Glomerular visceral epithelial cell (primary cell): ENCODE results near the gene RSAD1.

Source experiments
- DNase-seq: peaks from one replicate; pipeline ENCODE4 v3.0.0-alpha.2; 2016; ENCODE audit errors: extremely low spot score

RSAD1 gene

DNA sequence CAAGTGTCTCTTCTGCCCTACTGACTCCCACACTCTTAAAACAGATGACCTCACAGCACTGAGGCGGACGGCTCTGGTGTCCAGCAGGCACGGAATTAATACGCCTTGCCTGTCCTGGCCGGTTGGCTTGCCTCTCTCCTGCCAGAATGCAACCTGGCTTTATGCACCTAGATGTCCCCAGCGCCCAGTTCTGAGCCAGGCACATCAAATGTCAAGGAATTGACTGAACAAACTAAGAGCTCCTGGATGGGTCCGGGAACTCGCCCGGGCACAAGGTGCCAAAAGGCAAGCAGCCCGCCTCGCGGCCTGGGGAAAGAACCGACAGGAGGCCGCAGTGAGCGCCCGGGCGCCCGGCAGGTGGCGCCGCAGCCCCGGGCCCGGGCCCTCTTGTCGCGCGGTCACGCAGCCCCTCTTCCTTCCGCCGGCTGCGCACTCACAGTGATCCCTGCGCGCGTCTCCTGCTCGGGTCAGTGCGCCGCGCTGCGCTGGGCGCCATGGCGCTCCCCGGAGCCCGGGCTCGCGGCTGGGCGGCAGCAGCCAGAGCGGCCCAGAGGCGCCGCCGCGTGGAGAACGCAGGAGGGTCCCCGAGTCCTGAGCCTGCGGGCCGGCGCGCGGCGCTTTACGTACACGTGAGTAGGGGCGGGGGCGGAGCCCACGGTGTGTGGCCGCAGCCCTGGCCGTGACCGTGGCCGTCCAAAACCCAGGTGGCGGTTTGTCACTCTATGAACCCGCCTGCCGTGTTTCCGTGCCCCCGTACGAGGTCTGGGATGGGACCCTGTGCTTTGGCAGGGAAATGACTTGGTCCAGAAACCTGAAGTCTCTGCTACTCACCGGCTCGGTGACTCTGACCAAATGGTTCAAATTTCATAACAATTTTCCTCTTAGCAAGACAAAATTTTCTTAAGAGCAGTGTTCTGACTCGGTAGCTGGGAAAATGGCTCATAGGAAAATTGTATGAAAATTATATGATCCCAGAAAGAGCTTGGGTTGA lies at the start of gene RSAD1:
TSS of gene RSAD1 (plus strand) at position 470 of the 991 bp plus-strand sequence. CDS start at position 495, 25 bp downstream.
- peak; percentile 92 for DNase-seq

DNA sequence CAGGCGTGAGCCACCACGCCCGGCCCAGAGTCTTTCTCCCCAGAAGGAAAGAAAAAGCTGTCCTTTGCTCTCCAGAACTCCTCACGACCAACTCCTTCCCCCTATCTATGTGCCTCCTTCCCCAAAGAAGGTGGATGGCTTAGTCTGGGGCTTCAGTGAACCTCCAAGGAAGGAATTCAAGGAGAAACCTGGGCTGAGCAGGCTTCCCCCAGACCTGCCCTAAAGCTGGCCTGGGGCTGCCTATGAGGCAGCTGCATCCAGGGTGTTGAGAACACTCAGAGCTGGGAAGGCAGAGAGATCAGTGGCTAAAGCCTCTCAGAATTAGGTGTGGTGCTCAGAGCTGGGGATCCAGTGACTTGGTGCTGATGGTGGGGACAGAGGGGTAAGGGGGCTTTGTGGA lies 48.9 kb upstream of the RSAD1 start:
- no peak for DNase-seq

DNA sequence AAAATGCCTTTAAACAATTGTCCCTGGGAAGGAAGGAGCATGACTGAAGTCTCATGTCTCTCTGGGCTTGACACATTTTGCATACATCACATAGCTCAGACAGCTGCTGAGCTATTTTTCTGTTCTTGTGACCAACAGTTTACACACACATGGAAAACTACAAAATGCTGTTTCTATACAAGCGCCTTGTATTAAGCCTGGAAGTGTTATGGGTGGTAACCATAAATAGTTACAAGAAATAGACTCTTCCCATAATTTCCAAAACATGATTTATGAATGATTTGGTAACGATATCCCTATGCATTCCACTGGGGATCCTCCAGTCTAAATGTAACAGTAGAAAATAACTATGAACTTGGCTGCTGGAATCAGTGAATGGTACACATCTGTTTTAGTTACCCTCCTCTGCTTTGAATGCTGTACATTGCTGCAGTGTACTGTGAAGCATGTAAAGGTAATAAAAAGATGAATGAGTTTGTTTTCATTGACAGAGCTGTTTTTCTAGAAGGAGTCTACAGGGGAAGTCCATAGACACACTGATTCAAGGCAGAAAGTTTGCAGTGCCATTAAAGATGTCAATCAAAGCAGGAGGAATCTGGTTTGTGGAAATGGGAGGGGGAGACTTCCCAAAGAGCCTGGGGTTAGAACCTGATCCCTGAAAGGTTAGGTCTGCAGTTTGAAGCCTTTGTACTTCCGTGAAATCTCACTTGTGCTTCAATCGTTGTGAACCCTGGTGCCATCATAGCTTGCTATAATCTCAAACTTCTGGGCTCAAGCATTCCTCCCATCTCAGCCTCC lies 47.6 kb upstream of the RSAD1 start:
- no peak for DNase-seq

DNA sequence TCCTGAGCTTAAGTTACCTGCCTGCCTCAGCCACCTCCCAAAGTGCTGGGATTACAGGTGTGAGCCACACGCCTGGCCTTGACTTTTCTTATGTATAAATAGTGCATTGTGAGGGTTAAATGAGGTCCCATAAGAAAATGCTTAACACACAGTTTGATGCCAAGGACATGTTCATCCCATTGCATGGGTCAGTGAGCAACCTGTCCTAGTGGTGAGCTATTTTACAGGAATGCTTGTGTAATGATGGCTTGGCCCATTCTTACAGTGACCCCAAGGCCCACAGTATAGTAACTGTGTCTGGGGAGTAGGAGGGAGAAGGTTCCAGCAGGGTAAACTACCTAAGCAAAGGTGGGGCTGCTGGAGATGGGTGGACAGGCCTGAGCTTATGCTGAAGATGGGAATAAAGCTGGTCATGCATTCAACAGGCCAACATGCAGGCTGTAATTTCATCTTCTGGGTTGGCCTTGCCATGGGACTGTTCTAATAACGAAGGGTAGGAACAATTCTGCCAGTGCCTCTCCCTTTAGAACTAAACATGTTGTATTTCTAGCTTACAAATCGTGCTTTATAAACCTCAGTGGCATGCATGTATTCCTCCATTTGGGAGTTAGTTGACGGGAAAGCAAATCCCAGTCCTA lies 46.4 kb upstream of the RSAD1 start:
- DNase-seq = peak; percentile 14

DNA sequence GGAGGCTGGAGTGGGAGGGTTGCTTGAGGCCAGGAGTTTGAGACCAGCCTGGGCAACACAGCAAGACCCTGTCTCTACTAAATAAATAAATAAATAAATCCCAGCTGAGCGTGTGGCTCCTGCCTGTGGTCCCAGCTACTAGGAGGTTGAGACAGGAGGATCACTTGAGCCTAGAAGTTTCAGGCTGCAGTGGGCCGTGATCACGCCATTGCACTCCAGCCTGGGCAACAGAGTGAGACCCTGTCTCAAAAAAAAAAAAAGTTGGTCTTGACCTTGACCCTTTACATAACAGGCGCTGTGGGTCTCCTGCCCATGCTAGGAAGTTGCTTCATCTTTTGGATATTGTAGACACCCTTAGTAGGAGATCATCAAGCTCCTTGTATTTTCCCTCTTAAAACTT lies 41.3 kb upstream of the RSAD1 start:
- no peak for DNase-seq

DNA sequence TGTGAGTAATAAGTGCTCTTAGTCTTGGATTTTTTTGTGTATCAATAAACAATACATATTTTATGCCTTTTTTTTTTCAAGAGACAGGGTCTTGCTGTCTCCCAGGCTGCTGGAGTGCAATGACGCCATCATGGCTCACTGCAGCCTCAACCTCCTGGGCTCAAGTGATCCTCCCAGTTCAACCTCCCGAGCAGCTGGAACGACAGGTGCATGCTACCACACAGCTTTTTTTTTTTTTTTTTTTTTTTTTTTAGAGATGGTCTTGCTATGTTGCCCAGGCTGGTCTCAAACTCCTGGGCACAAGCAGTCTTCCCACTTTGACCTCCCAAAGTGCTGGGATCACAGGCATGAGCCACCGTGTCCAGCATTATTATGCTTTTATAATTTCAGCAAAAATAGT lies 39.7 kb upstream of the RSAD1 start:
- no peak for DNase-seq

DNA sequence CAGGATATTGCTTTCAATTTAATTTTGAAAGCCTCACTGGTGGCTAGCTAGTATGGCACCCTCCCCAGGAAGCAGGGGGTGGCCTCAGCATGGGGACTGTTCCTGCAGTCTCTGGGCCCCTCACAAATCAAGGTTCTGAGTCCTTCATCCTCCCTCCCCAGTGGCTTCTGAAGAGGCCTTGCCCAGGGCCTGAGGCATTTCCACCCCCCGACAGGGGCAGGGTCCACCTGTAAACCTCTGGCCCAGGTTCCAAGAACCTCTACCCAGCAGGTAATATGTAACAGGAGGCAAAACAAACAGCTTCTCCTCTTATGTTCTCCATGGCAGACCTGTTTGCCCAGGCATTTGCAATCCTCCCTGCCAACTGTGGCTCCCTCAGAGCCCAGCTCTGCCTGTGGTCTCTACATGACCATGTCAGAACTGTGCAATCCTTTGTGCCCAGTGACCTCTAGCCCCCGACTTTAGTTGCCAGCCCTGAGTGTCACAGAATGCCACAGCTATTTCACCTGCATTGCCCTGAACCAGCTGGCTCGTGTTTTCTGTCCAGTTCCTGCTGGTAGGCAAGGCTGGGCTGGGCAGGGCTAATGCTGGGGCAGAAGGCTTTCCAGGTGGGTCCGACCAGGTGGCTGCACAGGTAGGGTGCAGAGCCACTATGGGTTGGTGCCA lies 38.4 kb upstream of the RSAD1 start:
- no peak for DNase-seq

DNA sequence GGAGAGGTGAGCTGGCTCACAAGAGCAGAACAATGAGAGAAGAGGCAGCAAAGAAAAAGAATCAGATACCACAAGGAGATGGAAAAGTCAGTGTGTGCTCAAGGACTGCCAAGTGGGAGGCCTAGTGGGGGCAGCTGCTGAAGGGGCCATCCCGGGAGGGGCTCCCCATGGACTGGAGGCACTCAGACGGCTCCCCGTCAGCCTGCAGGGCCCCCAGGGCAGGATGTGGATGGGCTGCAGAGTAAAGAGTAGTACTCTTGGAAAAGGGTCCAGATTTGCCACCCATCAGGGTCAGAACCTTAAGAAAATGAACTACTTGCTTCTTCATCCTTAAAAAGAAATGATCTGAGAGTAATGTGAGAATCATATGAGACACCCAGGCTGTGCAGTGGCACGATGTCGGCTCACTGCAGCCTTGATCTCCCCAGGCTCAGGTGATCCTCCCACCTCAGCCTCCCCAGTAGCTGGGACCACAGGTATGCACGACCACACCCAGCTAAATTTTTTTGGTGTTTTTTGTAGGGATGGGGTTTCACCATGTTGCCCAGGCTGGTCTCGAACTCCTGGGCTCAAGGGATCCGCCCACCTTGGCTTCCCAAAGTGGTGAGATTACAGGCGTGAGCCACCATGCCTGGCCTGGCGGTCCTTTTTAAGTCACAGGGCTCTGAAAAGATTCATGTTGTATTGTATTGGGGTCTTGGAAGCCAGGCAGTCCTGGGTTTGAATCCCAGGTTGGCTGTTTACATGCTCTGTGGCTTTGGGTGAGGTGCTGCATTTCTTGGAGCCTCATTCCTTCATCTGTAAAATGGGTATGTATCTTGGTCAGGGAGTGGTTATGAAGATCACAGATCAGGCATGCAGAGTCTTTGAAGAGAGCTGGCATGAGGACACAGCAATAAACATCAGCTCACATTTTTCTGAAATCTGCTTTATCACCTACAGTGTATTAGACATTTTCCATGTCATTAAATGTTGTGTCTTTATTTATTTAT lies 37.5 kb upstream of the RSAD1 start:
- no peak for DNase-seq

DNA sequence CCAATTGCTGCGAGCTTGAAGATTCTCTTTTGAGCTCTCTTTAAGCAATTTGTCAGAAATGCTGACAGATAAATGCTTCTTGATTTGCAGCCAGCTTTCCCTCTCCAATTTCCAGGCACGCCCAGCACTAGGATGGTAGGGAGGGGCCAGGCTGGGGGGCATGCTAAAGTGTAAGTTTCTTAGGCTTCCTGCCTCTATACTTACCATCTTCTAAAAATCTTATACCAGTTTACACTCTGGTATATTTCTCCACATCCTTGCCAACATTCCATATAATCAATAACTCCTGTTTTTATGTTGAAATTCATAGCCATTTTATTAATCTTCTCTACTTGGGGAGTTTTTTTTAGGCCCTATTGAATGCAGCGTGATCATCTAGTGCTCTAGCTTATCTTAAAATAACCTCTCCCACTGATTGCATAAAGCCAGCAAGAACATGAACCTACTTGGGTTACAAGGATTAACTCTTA lies 35.1 kb upstream of the RSAD1 start:
- DNase-seq = no peak

DNA sequence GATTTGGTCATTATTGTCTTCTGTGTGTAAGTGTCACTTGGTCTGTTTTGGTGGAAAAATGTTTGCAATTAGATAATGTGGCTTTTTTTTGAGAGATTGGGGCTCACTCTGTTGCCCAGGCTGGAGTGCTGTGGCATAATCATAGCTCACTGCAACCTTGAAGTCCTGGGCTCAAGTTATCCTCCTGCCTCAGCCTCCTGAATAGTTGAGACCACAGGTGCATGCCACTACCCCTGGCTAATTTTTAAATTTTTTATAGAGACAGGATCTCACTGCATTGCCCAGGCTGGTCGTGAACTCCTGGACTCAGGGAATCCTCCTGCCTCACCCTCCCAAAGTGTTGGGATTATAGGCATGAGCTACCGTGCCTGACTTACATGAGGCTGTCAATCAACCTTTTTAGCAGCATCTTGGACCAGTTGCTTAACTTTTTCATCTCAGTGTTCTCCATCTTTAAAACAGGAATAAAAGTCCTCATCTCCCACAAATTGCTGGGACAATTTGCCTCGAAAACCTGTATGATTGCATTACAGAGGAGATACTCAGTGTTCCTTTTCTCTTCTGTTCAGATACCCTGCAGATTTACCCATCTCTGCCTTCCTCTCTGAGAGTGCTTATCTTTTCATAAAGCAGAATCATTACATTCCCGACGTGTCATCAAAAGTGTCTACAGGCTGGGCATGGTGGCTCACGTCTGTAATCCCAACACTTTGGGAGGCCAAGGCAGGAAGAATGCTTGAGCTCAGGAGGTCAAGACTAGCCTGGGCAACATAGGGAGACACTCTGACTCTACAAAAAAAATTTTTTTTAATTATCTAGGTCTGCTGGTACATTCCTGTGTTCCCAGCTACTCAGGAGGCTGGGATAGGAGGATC lies 33.6 kb upstream of the RSAD1 start:
- no peak for DNase-seq

DNA sequence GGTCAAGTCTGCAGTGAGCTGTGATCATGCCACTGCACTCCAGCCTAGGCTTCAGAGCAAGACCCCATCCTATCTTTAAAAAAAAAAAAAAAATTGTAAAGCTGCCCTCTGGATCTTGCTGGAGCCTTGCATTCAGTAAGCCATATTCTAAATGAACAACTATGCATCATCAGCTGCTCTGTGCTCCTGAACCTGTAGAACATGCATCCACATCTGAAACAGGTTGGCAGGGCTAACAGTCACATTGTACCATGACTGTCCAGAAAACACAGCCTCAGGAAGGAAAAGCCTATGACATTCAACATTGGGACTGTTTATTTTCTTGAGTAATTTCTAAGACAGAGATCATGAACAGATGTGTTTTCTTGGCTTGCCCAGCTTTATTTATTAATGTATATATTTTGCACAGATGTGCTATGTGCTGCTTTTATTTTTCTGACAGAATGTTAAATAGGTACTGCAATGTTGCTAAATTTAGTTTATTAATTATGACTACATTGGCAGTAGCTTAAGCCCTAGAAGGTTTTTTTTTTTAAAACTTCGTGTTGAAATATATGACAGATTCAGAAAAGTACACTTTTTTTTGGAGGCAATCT lies 32.8 kb upstream of the RSAD1 start:
- no peak for DNase-seq

DNA sequence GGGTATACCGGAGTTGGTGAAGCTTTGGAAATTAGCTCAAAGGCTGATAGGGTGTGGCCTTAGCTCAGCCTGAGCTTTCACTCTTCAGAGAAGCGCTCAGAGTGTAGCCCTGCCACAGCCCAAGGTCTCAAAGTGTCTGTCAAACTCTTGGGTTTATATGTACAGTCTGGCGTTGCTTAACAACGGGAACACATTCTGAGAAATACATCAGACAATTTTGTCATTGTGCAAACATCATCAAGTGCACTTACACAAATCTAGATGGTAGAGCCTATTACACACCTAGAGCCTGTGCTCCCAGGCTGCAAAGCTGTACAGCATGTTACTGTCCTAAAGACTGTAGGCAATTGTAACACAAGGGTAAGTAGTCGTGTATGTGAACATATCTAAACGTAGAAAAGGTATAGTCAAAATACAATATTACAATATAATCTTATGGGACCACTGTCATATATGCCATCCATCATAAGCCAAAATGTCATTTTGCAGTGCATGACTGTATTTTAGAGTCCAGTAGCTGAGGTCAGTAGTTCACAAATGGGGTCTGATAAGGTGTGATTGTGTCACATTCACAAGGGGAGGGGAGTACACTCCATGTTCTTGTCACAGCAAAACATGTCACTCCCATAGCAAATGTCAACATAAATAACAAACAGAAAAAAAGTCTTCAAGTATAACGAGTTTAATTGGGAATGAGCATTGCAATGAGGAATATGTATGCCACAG lies 30.6 kb upstream of the RSAD1 start:
- no peak for DNase-seq

DNA sequence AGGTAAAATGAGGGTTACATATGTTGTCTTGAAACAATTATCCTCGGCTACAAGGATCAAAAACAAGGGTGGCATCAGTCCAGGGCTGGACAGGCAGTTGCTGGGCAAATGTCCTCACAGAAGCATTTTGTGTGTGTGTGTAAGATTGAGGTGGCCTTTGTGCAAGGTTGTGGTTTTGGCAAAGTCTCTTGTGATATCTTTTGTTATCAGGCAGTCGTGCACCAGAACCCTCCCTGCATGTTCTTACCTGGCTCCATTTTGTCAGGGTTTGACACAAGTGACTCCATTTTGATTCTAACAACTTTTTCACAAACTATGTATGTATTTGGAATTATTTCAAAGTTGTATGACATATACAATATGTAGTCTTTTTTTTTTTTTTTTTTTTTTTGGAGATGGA lies 30.0 kb upstream of the RSAD1 start:
- no peak for DNase-seq

DNA sequence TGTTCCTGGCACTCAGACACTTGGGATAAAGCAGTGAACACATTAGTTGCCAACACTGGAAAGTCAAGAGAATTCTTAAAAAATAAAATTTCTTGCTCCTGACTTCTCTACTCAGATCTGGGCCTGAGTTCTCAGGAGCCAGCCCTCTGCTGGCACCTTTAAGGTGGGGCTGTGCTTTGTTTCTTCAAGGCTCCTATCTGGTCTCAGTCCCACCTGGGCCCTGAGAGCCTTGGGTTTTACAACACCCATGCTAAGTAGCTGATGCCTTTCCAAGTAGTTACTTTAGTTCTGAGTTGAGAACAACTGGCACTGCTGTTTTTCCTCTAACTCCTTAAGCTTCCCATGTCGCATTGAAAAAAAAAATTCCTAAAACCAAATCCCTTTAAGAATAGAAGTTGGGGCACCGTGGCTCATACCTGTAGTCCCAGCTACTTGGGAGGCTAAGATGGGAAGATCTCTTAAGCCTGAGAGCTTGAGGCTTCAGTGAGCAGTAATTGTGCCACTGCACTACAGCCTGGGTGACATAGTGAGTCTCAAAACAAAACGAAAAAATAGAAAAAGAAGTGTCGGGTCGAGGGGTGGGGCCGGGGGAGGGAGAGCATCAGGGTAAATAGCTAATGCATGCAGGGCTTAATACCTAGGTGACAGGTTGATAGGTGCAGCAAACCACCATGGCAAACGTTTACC lies 26.6 kb upstream of the RSAD1 start:
- DNase-seq = no peak

DNA sequence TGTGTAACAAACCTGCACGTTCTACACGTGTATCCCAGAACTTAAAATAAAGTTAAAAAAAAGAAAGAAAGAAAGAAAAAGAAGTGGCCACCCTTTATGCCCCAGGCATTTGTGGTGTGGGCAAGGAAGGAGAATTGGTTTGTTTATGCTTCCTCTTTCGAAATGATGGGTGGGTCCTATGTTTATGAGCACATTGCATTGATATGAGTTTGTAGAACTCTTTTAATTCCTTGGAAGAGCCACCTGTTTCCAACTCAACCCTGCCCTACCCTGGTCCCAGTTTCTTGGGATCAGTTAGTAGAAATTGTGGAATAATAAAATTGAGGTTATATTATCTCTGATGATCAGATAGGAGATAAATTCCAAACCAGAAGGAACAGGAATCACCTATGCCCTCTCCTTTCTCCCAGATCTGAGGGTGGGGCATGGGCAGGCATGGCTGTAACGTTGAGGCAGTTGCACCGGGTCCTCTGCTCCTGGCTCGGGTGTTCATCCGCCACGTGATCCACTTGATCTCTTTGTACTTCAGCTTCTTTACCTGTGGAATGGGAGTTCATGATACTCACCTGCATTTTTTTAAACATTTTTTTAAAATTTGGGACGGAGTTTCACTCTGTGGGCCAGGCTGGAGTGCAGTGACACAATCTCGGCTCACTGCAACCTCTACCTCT lies 25.9 kb upstream of the RSAD1 start:
- no peak for DNase-seq

DNA sequence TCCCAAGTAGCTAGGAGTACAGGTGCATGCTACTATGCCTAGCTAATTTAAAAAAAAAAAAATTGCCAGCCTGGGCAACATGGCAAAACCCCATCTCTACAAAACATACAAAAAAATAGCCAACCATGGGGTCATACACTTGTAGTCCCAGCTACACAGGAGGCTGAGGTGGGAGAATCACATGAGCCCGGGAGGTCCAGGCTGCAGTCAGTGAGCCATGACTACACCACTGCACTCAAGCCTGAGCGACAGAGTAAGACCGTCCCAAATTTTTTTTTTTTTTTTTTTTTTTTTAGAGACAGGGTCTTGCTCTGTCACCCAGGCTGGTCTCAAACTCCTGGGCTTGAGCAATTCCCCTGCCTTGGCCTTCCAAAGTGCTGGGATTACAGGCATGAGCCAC lies 24.8 kb upstream of the RSAD1 start:
- no peak for DNase-seq

DNA sequence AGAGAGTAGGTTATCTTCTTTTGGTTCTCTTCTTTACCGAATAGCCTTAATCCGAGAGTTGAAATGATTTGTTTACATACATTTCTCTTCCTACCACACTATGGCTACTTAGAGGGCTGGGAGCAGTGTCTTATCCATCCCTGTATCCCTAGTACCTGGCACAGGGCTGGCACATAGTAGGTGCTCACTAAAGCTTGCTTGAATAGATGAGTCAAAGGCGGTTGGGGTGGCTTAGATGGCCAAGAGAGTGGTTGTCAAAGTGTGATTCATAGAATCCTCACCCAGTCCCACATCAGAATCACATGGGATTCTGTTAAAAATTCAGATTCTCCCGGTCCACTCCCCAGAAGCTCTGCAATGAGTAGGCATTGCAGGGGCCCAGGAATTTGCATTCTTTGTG lies 21.0 kb upstream of the RSAD1 start:
- no peak for DNase-seq
